Smooth muscle cell (in vitro differentiated cells): Measurements from ENCODE around the gene SERGEF. TPM values are rescaled to one million over a fixed set of nuclear protein-coding genes. Genes with fewer than 3 reads are reported as not detected.

Experiments used
- DNase-seq: peaks from one replicate; lab custom pipeline; 2025; ENCODE audit not compliant: unreplicated experiment; lab: John Stamatoyannopoulos, UW
- H2AFZ ChIP-seq: fragments of 200-600 bp; sonication (generic); 2 replicates; pipeline ENCODE4 v1.6.0; 2016; ENCODE audit warnings: antibody characterized with exemption, low read depth, mild to moderate bottlenecking
- H3F3A ChIP-seq: fragments of 200-600 bp; sonication (generic); 2 replicates; pipeline ENCODE4 v1.6.0; 2017; ENCODE audit warnings: antibody characterized with exemption, low read depth
- H3K27ac ChIP-seq: fragments of 200-600 bp; sonication (generic); 2 replicates; pipeline ENCODE4 v1.5.1; 2016; ENCODE audit warnings: low read depth, mild to moderate bottlenecking
- H3K27me3 ChIP-seq: fragments of 200-600 bp; sonication (generic); 2 replicates; pipeline ENCODE4 v1.6.1; 2016; ENCODE audit warnings: low read depth, mild to moderate bottlenecking
- H3K36me3 ChIP-seq: fragments of 200-600 bp; sonication (generic); 2 replicates; pipeline ENCODE4 v1.5.1; 2016; ENCODE audit warnings: low read depth
- H3K4me1 ChIP-seq: fragments of 200-600 bp; sonication (generic); 2 replicates; pipeline ENCODE4 v1.5.1; 2016; ENCODE audit warnings: low read depth
- H3K4me2 ChIP-seq: fragments of 200-600 bp; sonication (generic); 2 replicates; pipeline ENCODE4 v1.6.0; 2016; ENCODE audit warnings: mild to moderate bottlenecking
- H3K4me3 ChIP-seq: fragments of 200-600 bp; sonication (generic); 2 replicates; pipeline ENCODE4 v1.5.1; 2016; ENCODE audit warnings: mild to moderate bottlenecking
- H3K79me2 ChIP-seq: fragments of 200-600 bp; sonication (generic); 2 replicates; pipeline ENCODE4 v1.6.0; 2016; ENCODE audit warnings: low read depth, mild to moderate bottlenecking
- H3K9ac ChIP-seq: fragments of 200-600 bp; sonication (generic); 2 replicates; pipeline ENCODE4 v1.6.0; 2016; ENCODE audit warnings: low read depth
- H3K9me3 ChIP-seq: fragments of 200-600 bp; sonication (generic); replicated peaks from 2 replicates; pipeline ENCODE4 v1.5.1; 2016; ENCODE audit warnings: low read depth
- H4K20me1 ChIP-seq: fragments of 200-600 bp; sonication (generic); 2 replicates; pipeline ENCODE4 v1.6.0; 2016; ENCODE audit warnings: low read depth
- CTCF ChIP-seq: fragments of 200-600 bp; sonication (generic); IDR thresholded peaks from 2 replicates; pipeline ENCODE4 v1.5.1; 2017; ENCODE audit warnings: borderline replicate concordance, mild to moderate bottlenecking, antibody characterized with exemption; ENCODE audit not compliant: insufficient read depth, poor library complexity, severe bottlenecking
- WGBS: methylation state at CpG from one replicate; pipeline ENCODE4 v1.1.7; 2016; ENCODE audit warnings: low lambda C conversion rate; 5-methylcytosine and 5-hydroxymethylcytosine counted together
- polyA plus RNA-seq: library from polyadenylated mRNA; unstranded; fragments of >200 nt; fragmentation: Nextera tagmentation; extraction: Ambion mirVana; gene quantifications from 2 replicates; pipeline ENCODE4 v1.2.1, GENCODE V29; 2016
- total RNA-seq: library from RNA; depleted of rRNA; stranded (reverse); fragments of >200 nt; gene quantifications from 2 replicates; pipeline ENCODE4 v1.2.3, GENCODE V29; 2014

The SERGEF gene
- total and polyA plus RNA-seq, 2 experiments from 2014 or later, result 4.9 to 7.4 TPM

- Histone ChIP-seq H3K9me3 (no peaks in the 10 kb centered on the region), H3K79me2 (no peaks in the 10 kb centered on the region), H3K4me1 (peaks cover 4% of the 10 kb centered on the region), H3K9ac (no peak overlapping the region), H3K4me2 (no peak overlapping the region), H3F3A (no peaks in the 10 kb centered on the region), H3K36me3 (no peaks in the 10 kb centered on the region), H3K27ac (no peak overlapping the region), H3K27me3 (no peaks in the 10 kb centered on the region), H2AFZ (no peak overlapping the region), H3K4me3 (no peak overlapping the region), H4K20me1 (no peaks in the 10 kb centered on the region)
- TF ChIP-seq CTCF, result no peak
- no peak for DNase-seq
- 92% methylated on average over 1 of the region's 1 CpG for WGBS
These were observed 207.0 kb downstream of the SERGEF start for GRCh38 chr11:17805873-17806272.

- 95% methylated on average over 4 of the region's 4 CpGs for WGBS
- DNase-seq, result no peak
- TF ChIP-seq CTCF, result no peak
These were observed 207.8 kb downstream of the SERGEF start for GRCh38 chr11:17805043-17805442.

DNA sequence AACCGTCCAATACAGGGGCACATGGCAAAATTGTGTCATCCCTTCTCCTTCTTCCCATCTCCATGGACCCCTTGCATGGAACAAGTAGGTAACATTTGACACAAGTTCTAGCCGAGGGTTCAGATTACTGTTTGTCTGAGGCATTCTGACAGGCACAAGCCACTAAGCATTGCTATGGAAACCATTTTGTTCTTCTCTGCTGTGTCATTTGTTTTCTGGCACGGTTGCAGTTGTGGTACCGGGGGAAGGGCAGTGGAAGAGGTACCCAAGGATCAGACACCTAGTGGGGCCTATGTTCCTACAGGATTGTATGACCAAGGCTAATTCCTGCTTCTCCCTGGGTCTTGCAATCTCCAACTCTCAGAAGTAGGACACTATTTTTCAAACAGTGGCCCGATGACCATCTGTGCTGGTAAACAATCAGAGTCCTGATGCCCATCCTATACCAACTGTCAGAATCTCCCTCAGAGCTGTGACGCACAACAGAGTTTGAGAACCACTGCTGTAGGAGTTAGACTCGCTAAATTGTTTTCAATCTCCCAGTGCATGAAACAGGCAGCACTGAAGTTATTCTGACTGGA is 209.0 kb downstream of the SERGEF start:
- Histone ChIP-seq H3K9ac (no peak overlapping the region), H3K27me3 (no peaks in the 10 kb centered on the region), H4K20me1 (no peaks in the 10 kb centered on the region), H3K79me2 (no peaks in the 10 kb centered on the region), H3K4me3 (no peak overlapping the region), H2AFZ (no peak overlapping the region), H3K4me2 (no peak overlapping the region), H3K27ac (no peak overlapping the region), H3K4me1 (peaks cover 4% of the 10 kb centered on the region), H3K36me3 (no peaks in the 10 kb centered on the region), H3K9me3 (no peaks in the 10 kb centered on the region), H3F3A (no peaks in the 10 kb centered on the region)
- 84% methylated on average over 7 of the region's 7 CpGs for WGBS
- DNase-seq, result no peak
- TF ChIP-seq CTCF, result no peak

More at GRCh38 chr11:17805043-17805442, 207.8 kb downstream of the SERGEF start:
- H3K27ac ChIP-seq, result no peak overlapping the region
- no peaks in the 10 kb centered on the region for H3K27me3 ChIP-seq
- no peaks in the 10 kb centered on the region for H4K20me1 ChIP-seq
- H2AFZ ChIP-seq, result no peak overlapping the region
- H3K4me3 ChIP-seq, result no peak overlapping the region
- H3K9me3 ChIP-seq, result no peaks in the 10 kb centered on the region
- no peaks in the 10 kb centered on the region for H3K79me2 ChIP-seq
- H3K4me2 ChIP-seq, result no peak overlapping the region
- H3K9ac ChIP-seq, result no peak overlapping the region
- H3K36me3 ChIP-seq, result no peaks in the 10 kb centered on the region
- H3F3A ChIP-seq, result no peaks in the 10 kb centered on the region
- H3K4me1 ChIP-seq, result peaks cover 4% of the 10 kb centered on the region

GRCh38 chr11:17802491-17802890 is 210.4 kb downstream of the SERGEF start:
- Histone ChIP-seq H3K4me2 (no peak overlapping the region), H3K4me1 (peaks cover 4% of the 10 kb centered on the region), H3K27me3 (no peaks in the 10 kb centered on the region), H3K36me3 (no peaks in the 10 kb centered on the region), H3K4me3 (no peak overlapping the region), H3K27ac (no peak overlapping the region), H3K79me2 (no peaks in the 10 kb centered on the region), H3K9ac (no peak overlapping the region), H3K9me3 (no peaks in the 10 kb centered on the region), H3F3A (no peaks in the 10 kb centered on the region), H4K20me1 (no peaks in the 10 kb centered on the region), H2AFZ (no peak overlapping the region)
- no peak for TF ChIP-seq CTCF
- no peak for DNase-seq
- 94% methylated on average over 3 of the region's 4 CpGs for WGBS
